ENCODE measurements around the gene PAPPA.

The PAPPA gene

DNA sequence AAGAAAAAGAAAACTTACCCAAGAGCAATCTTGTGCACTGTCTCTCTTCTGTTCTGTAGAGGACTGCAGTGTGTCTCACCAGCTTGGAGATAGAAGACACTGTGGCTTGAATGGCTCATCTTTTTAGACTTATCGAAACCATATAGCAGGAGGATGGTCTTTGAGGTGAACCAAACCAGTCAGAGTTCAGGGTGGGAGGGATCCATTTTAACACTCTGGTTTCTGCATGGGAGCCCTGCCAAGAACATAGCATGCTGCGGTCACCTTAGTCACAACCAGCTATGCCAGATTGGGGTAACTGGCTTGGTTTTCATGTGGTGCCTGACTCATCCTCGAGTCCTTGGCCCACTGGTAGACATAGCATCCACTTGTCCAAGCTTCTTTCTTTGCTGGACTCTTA lies 135.1 kb downstream of the PAPPA start:
- no peak overlapping the region for H3K4me3 ChIP-seq (ENCODE audit: low read length)
- DNase-seq (ENCODE audit: low read depth): peak; percentile 67
- TF ChIP-seq, protein P1, sequence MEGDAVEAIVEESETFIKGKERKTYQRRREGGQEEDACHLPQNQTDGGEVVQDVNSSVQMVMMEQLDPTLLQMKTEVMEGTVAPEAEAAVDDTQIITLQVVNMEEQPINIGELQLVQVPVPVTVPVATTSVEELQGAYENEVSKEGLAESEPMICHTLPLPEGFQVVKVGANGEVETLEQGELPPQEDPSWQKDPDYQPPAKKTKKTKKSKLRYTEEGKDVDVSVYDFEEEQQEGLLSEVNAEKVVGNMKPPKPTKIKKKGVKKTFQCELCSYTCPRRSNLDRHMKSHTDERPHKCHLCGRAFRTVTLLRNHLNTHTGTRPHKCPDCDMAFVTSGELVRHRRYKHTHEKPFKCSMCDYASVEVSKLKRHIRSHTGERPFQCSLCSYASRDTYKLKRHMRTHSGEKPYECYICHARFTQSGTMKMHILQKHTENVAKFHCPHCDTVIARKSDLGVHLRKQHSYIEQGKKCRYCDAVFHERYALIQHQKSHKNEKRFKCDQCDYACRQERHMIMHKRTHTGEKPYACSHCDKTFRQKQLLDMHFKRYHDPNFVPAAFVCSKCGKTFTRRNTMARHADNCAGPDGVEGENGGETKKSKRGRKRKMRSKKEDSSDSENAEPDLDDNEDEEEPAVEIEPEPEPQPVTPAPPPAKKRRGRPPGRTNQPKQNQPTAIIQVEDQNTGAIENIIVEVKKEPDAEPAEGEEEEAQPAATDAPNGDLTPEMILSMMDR (conservative IDR thresholded peaks at IDR 0.05; ENCODE audit: low read depth, low read length): no peak

DNA sequence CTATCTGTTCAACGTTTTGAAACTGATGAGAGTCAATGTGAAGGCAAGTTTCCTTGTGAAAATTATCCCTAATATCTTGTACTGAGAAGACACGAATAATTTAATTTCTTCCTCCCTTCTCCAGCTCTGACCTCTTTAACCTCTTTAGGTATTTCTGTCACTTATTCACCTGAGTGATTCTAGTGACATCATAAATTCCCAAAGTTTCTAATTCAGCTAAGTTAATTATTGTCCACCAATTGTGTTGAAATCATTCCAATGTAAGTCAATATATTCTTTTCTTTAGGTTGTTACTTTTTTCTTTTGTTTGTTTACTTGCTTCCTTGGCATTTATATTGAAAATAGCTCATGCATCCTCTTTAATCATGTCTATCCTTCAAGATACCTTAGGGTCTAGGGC lies 143.8 kb downstream of the PAPPA start:
- TF ChIP-seq, protein P1 (conservative IDR thresholded peaks at IDR 0.05; ENCODE audit: low read depth, low read length): no peak
- H3K4me3 ChIP-seq (ENCODE audit: low read length): no peak overlapping the region
- no peak for DNase-seq (ENCODE audit: low read depth)

DNA sequence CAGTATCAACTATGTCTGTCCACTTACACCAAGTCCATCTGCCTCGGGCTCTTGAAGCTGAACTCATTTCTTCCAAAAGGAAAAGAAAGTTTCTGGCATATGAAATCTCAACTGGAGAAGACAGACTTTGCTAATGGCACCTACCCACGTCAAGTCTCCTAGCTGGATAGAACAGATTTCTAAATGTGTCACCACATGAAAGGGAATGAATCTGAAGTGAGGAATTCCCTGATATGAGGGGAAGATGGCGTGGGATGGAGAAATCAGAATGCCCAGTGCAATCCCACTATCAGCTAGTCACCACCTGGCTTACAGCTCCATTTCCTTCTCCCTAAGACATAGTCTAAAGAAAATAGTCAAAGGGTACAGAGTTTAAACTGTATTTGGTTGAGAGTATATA lies 144.7 kb downstream of the PAPPA start:
- no peak for DNase-seq (ENCODE audit: low read depth)
- TF ChIP-seq, protein P1 (conservative IDR thresholded peaks at IDR 0.05; ENCODE audit: low read depth, low read length): no peak
- H3K4me3 ChIP-seq (ENCODE audit: low read length): no peak overlapping the region

DNA sequence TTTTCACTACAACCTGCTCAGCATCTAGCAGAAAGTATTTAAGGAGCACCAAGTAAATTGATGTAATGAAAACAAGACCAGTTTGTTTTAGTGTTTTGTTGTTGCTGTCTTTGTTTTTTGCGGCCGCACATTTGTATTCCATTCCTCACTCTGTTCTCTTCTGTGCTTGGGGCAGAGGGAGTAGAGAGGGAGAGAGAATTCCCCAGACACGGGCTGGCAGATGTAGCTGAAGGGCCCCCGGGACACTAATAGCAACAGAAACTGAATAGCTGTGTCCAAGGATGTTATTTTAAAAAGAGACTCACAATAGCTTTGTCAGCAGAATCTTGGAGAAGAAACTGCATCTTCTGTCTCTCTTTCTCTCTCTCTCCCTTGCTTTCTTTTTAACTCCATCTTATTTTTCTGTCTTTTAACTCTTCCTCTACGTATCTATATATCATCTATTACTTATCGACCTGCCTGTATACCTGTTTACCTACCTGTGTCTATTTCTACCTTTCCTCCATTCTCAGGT lies 145.3 kb downstream of the PAPPA start:
- TF ChIP-seq, protein P1 (conservative IDR thresholded peaks at IDR 0.05; ENCODE audit: low read depth, low read length): no peak
- DNase-seq (ENCODE audit: low read depth): no peak
- no peak overlapping the region for H3K4me3 ChIP-seq (ENCODE audit: low read length)

DNA sequence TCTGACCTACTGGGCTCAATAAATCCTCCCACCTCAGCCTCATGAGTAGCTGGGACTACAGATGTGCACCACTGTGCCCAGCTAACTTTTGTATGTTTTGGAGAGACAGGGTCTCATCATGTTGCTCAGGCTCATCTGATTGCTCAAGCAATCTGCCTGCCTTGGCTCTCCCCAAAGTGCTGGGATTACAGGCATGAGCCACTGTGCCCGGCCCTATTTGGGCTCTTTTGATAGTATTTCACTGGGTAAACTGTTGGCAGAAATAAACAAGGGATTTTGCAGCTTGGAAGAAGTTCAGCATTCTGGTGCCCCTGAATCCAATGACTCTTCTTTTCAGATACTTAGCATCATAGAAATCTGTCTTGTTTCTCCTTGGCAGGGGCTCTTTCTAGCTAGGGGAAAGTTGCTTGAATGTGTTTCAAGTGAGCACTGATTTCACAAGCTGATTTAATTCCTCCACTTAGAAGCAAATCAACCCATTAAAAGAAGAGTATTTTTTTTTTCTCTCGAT lies 146.8 kb downstream of the PAPPA start:
- TF ChIP-seq, protein P1 (conservative IDR thresholded peaks at IDR 0.05; ENCODE audit: low read depth, low read length): no peak
- DNase-seq (ENCODE audit: low read depth): no peak
- H3K4me3 ChIP-seq (ENCODE audit: low read length): no peak overlapping the region

DNA sequence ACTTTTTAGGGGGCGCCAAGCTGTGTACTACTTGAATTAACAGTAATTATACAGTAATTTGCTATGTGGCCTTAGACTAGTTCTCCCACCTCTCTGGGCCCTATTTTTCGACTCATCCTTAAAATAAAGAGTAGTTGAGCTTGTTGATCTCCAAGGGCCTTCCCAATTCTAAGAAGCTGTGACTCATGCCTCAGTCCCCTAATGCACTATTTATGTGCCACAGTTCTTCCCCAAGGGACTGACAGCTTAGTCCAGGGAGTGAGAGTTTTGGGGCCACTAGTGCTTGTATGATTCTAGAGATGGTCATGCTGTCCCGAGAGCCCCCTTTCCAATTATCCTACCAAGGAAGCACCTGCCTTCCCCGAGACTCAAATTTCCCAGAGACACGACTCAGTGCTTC lies 149.7 kb downstream of the PAPPA start:
- TF ChIP-seq, protein P1 (conservative IDR thresholded peaks at IDR 0.05; ENCODE audit: low read depth, low read length): no peak
- DNase-seq (ENCODE audit: low read depth): no peak
- no peak overlapping the region for H3K4me3 ChIP-seq (ENCODE audit: low read length)

DNA sequence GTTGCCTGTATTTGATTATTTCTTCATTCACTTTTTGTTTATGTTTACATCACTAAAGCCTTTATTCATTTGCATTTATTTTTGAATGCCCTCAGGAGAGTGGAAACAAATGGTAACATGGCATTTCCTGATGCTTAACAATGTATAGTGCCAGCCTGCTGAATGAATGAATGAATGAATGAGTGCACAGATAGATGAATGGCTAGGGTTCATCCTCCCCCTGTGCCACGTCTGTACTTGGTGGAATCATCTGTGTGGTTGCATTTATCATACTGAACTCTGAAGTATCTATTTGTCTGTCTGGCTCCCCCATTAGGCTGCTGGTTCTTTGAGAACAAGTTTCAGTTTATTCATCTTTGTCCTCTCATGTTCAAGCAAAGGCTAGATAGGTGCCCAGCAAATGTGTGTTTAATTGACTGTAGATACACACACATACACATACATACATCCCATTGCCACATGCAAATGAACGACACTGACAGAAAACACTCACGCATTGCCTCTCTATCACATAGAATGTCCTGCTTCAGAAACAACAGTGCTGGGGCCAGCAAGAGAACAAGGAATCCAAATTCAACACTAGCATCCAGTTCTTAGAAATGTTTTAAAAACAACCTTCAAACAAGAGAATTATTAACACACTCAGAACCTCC lies 150.4 kb downstream of the PAPPA start:
- DNase-seq (ENCODE audit: low read depth): no peak
- no peak overlapping the region for H3K4me3 ChIP-seq (ENCODE audit: low read length)
- TF ChIP-seq, protein P1 (conservative IDR thresholded peaks at IDR 0.05; ENCODE audit: low read depth, low read length): no peak
